Posterior vena cava (tissue), 2 donors: ENCODE results near the gene CRADD. TPM values are rescaled to one million over a fixed set of nuclear protein-coding genes. Genes with fewer than 3 reads are reported as not detected.
"Not testable (repeated sequence)": the region's sequence is repeated elsewhere in the genome, so short reads cannot be mapped to it uniquely, and the experiment has no call there.

ENCODE experiments used
- DNase-seq: peaks from one replicate; pipeline ENCODE4 v3.0.0-alpha.2; 2020; ENCODE audit warnings: low spot score
- intact Hi-C, 2 donors: fragments of 100-400 bp; cut with DNase I; formaldehyde crosslinking; loops; one replicate each; pipeline versions ENCODE4 v1.14.1 to v1.14.2; 2022 to 2023
- long read RNA-seq, 2 donors: library from polyadenylated mRNA; unstranded; transcript quantifications; one replicate each; pipeline ENCODE4 v2.0.0, GENCODE V29; 2020 to 2021
- total RNA-seq, 2 donors: library from RNA; stranded (reverse); fragmentation: NEBNext Ultra II Directional; extraction: Animal tissue kit (Norgen Biotek cat#: 25700); gene quantifications; one replicate each; pipeline ENCODE4 v1.2.1, GENCODE V29; 2021
- donor health status: DM: yes; HTN: yes; CAD: no.
- donor health status: DM: yes; HTN: yes; CAD: no.

CRADD gene
- 10 to 100 TPM; 21.6 to 22.0 TPM for total RNA-seq
- long read RNA-seq, donor 1, transcript CRADD-201 (3 exons, 1,169 nt) = major isoform, 7 of 8 reads
- long read RNA-seq, donor 1, partial matches to known transcripts = 1 of 8 reads
- long read RNA-seq, donor 1, other reads (novel, unspliced or antisense) = 0 of 8 reads
- long read RNA-seq, donor 2, transcript CRADD-201 (3 exons, 1,169 nt) = major isoform, 24 of 31 reads
- long read RNA-seq, donor 2, partial matches to known transcripts = 1 of 31 reads
- long read RNA-seq, donor 2, other reads (novel, unspliced or antisense) = 6 of 31 reads

DNA sequence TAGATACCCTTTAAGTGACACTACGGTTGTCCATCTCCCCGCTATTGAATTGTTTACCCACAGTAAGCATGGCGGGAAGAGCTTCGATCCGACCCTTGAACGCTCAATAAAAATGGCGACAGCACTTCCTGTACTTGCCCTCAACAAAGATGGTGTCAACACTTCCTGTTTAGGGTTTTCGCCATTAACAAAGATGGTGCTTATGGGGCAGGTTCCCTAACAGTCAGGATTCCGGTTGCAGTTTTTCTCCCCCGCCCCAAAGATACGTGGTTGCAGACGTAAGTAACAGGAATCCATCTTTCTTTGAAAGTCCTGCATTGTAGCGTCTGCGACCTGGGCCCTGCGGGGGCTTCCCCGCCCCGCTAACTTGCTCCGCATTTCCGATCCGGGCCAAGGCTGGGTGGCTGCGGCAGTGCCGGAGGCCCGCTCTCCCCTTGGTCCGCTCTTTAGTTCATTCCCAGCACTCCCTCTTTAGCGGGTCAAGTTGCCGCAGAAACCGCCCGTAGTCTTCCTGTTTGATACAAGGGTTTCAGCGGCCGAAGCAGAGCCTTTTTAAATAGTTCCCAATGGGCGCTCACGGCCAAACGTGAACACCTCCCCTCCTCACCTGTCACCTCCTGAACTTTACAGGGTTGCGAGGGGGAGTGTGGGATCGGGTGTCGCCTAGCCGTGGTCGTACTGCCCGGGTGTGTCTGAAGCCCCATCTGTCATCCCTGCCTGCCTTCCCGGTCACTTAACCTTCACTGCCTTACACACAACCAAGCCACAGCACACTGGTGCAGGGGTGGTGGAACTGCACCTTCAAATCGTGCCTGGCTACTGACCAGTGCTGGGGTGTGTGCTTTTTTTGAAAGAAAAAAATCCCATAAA, at the start of gene CRADD:
Gene CRADD, plus strand, starts transcription at position 181 of the 870 bp plus-strand sequence.
- intact Hi-C loops = no loop called here
- peak; percentile 90 for DNase-seq

DNA sequence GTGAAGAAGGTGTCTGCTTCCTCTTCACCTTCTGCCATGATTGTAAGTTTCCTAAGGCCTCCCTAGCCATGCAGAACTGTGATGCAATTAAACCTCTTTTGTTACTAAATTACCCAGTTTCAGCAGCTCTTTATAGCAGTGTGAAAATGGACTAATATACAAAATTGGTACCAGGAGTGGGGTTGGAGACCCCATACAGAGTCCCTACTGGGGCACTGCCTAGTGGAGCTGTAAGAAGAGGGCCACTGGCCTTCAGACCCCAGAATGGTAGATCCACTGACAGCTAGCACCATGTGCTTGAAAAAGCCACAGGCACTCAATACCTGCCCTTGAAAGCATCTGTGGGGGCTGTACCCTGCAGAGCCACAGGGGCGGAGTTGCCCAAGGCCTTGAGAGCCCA, 44.8 kb upstream of the CRADD start:
- intact Hi-C loops = no loop called here
- DNase-seq = no peak

- intact Hi-C loops = no loop called here
- no peak for DNase-seq
These were observed 42.8 kb upstream of the CRADD start for GRCh38 chr12:93634416-93634815.

DNA sequence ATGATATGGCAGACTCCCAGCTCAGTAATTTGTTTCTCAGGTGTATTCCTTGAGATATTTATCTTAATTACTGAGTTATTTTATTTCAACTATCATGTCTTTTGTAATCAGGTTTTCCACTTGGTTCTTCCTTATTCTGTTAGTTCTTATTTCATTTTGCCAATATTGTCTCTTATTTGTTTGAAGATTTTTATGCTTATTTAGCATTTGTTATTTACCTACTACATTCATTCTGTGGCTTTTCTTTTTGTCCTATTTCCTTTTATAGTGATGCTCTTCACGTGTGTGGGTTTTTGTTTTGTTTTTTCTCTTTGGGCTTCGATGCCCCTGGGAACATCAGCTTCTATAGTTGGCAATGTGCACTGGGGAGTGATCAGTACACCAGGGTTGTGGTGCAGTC, 40.5 kb upstream of the CRADD start:
- intact Hi-C loops = no loop called here

DNA sequence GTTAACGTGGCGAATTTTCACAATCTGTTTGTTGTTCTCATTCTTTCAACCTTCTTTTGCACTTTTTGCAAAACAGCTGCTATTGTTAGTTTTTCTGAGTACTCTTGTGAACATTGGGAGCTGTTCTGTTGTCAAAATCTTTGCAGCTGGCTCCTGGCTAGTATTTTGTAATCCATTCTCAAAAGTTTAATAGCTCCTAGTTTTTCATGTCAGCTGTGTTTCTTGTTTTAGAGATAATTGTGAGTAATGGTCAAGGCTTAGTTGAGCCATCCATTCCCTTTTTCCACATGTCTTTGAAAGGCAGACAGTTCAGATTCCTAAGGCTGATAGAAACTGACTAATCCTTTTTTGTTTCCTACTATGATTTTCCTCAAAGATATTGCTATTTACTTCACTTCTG, 39.1 kb upstream of the CRADD start:
- intact Hi-C loops = no loop called here

More for the DNA sequence above, 40.5 kb upstream of the CRADD start:
- DNase-seq = no peak

DNA sequence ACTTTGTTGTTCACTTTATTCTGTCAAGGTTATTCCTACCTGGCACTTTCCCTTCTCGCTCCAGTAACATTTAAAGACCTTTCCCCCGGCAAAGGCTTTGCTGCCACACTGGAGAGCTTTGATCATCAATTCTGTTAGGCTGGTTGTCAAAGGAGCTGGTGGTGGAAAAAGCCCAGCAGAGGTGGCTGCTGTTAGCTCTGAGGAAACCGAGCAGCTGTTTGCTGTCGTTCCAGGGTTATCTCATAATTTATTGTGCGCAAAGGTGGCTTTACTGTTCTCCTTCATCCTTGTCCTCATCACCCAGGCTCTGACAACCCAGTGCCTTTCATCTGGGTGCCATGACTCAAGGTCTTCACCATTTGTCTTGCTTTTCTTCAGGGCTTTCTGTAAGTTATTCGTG, 38.2 kb upstream of the CRADD start:
- intact Hi-C loops = no loop called here
- DNase-seq = no peak

More for the DNA sequence above, 39.1 kb upstream of the CRADD start:
- no peak for DNase-seq

- intact Hi-C loops = no loop called here
- no peak for DNase-seq
These were observed 37.8 kb upstream of the CRADD start for GRCh38 chr12:93639406-93639805.

DNA sequence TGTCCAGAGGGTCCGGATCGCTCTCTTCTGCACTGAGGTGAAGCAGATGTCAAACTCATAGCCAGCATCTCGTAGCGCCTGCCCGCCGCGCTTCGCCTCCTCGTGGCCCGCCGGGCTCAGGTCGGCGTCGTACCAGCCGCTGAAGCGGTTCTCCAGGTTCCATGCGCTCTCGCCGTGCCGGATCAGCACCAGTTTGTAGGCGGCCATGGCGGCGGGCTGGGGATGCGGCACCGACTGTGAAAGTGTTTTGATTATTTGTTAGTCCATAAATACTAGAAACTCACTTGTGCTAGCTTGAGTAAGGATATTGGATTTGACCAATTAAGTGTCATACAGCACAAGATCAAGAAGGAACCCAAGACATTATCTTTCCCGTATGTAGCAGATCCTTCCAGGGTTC, 35.8 kb upstream of the CRADD start:
- intact Hi-C loops, DNase-seq: not testable (repeated sequence)

DNA sequence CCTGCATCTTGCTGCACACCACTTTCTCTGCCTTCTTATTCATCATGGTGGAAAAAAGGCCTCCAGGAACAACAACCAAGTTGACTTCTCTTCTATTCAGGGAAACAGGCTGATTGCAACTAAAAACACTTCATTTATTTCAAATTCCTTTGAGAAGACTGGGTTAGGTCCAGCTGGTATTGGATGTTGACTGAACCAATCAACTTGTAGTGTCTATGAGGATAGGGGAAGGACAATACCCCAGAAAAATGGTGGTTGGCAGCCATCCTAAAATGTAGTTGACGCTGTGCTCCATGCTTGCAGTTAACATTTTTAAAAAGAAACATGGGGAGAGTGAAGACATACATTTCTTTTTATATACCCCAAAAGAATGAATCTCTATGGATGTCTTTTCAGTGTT, 34.4 kb upstream of the CRADD start:
- intact Hi-C loops = no loop called here
- no peak for DNase-seq

GRCh38 chr12:93645702-93646101, 31.5 kb upstream of the CRADD start:
- intact Hi-C loops = no loop called here
- no peak for DNase-seq

- intact Hi-C loops = no loop called here
- no peak for DNase-seq
These were observed 26.5 kb upstream of the CRADD start for GRCh38 chr12:93650626-93651025.

DNA sequence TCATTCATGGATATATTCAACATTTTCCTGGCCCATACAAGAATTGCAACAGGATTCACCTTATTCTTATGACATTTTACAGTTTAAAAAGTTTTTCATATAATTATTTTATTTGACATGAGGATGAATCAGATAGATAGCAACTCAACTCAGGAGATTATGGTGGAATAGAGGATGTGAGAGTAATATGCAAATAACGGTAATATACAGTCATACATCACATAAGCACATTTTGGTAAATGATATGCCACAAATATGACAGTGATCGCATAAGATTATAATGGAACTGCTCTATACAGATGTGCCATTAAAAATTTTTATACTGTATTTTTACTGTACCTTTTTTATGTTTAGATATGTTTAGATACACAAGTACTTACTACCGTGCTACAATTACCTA, 24.1 kb upstream of the CRADD start:
- intact Hi-C loops = no loop called here
- no peak for DNase-seq

DNA sequence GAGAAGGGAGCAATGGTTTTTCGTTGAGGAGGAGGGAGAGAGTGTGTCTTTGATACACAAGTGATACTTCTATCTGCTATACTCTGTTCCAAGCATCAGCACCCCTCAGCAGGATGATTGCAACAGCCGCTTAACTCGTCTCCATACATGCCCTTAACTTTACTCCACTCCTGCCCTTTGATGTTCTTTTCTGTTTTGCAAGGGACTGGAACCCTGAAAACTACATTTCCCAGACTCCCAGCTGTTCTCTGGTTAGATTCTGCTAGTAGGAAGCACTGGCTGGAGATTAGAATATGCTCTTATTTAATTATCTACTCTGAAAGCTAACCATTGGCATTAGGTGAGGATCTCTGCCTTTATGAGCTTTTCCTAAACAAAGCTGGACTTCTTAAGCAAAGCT, 23.5 kb upstream of the CRADD start:
- no peak for DNase-seq
- intact Hi-C loops = no loop called here

GRCh38 chr12:93654421-93654820, 22.8 kb upstream of the CRADD start:
- DNase-seq = no peak
- intact Hi-C loops = no loop called here

DNA sequence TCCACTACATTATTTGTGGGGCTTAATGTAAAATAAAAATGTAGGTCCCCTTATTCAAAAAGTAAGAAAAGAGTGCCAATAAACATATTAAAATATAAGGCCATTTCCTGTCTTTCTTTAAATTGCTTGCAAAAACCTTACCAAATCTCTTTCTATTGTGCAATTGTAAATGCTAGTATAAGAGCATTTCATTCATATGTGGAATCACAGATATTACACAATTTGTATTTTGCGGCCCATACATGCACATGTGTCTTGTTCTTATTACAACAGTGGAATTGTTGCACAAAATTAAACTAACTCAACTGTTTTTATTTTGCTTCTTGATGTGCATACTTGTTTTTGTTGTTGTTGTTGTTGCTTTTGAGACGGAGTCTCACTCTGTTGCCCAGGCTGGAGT, 20.1 kb upstream of the CRADD start:
- intact Hi-C loops = no loop called here
- no peak for DNase-seq

DNA sequence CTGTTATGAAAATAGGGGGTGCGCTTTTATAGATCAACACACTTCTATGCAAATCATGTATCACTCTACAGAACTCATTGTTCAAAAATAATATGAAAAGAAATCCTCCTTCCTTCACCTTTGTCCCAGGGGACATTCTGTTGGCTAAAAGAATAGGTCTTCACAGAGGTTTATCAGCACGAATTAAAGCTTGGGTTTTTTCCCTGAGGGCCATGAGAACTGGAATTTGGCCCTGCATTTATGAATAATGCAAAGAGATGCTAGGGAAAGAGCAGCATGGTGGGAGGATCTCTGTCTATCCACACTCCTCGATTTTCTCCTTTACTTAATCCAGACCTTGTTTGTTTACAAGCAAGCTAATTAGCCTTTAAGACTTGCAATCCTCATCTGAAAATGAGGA, 16.2 kb upstream of the CRADD start:
- intact Hi-C loops = no loop called here
- DNase-seq = no peak

DNA sequence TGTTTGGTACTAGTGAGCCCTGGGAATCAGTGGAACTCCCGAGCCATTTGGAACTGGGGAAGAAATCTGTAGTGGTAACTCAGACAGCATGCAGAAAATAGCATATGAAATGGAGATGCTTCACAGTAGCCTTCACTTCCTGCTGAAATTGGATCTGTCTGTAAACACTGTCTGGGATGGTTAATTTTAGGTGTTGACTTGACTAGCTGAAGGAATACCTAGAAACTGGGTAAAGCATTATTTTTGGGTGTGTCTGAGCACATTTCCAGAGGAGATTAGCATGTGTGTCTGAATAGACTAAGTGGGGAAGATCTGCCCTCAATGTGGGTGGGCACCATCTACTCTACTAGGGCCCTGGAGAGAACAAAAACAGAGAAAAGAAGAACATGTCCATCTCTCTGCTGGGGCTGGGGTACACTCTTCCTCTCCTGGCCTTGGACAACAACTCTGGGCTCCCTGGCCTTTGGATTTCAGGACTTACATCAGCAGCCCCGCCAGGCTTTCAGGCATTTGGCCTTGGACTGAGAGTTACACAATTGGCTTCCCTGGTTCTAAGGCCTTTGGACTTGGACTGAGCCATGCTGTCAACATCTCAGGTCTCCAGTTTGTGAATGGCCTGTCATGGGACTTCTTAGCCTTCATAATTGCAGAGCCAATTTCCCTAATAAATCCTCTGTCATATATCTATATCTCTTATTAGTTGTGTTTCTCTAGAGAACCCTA, 14.0 kb upstream of the CRADD start:
- intact Hi-C loops = no loop called here
- no peak for DNase-seq

DNA sequence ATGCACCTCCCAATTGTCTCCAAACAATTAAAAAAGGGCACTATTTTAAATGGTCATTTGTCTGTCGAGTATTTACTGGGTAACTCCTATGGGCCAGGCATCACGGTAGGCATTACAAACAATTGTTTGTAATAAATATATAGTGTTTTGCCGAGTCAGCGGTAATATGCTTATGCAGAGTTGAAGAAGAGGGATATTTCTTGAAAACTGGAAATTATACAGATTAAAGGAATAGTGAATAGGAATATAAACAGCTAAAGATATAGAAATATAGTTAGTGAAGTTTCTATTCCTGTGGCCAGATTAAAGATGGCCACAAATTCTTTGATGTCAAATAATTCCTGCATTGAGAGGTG, 13.5 kb upstream of the CRADD start:
- intact Hi-C loops = no loop called here
- no peak for DNase-seq

DNA sequence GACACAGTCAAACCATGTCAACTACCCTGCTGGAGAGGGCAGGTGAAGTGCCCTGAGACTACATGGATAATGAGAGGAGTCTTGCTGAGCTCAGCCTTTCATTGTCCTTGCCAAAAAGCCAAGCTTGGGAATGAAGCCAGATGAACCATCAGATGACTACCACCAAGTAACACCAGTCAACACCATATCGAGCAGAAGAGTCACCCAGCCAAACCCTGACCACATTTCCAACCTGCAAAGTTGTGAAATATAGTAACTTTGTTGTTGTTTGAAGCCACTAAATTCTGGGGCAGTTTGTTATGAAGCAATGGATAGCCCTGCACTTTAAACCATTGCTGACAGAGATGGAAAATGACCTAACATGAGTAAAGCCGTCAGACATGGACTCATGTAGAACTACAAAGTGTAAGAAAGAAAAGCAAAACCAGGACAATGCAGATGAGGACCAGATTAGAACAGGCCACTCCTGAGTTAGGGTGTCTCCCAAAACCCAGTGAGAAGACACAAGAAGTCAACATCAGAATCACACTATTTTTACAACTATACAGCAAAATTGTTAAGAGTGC, 12.5 kb upstream of the CRADD start:
- no peak for DNase-seq
- intact Hi-C loops = no loop called here

DNA sequence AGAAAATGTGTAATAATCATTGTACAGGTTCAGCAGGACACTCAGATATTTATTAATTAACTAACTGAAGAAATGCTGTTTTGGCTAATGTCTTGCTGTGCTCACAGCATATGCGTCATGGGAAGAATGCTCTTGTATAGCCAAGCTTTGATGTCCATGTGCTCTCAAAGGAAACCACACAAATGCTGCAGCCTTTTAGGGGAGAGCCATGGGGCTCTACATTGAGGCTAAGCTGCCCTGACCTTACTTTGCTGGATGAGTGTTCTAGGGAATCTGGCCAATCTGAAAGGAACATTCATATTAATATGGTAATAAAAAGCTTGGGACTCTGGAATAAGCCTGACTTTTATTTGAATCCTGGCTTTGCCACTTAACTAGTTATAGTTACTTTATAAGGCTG, 9.5 kb upstream of the CRADD start:
- intact Hi-C loops = no loop called here

More for the DNA sequence above, 9.5 kb upstream of the CRADD start:
- DNase-seq = no peak
